ENCODE results near the gene OPHN1. TPM values are rescaled to one million over a fixed set of nuclear protein-coding genes. Genes with fewer than 3 reads are reported as not detected.

OPHN1 gene
- total RNA-seq, 1 donor from 2014 or later: 3.7 TPM

GRCh38 chrX:68041110-68041509 lies 392.2 kb downstream of the OPHN1 start:
- no peaks in the 10 kb centered on the region for H3K27me3 Mint-ChIP-seq (ENCODE audit: low read depth, unreplicated experiment)
- H3K9me3 Mint-ChIP-seq (ENCODE audit: unreplicated experiment): no peaks in the 10 kb centered on the region
- no peak for DNase-seq (ENCODE audit: low read depth)
- no peak overlapping the region for H3K4me3 Mint-ChIP-seq (ENCODE audit: unreplicated experiment)
- no peaks in the 10 kb centered on the region for H3K27me3 ChIP-seq (ENCODE audit: insufficient read depth, low read length)
- H3K9me3 ChIP-seq (ENCODE audit: insufficient read depth, low read depth, low read length): no peaks in the 10 kb centered on the region
- peaks cover 3% of the 10 kb centered on the region for H3K36me3 Mint-ChIP-seq (ENCODE audit: low read depth, unreplicated experiment)
- no peaks in the 10 kb centered on the region for H3K36me3 ChIP-seq (ENCODE audit: insufficient read depth, low read length)
- no peak overlapping the region for H3K4me2 ChIP-seq (ENCODE audit: low read length)
- H4K20me1 ChIP-seq (ENCODE audit: insufficient read depth, low read length): no peaks in the 10 kb centered on the region
- H3K9ac ChIP-seq (ENCODE audit: low read length): no peak overlapping the region
- H3K4me1 Mint-ChIP-seq (ENCODE audit: low read depth, unreplicated experiment): no peaks in the 10 kb centered on the region
- no peak overlapping the region for H3K27ac ChIP-seq (ENCODE audit: low read depth, low read length)
- FAIRE-seq: peak; percentile 9
- H3K27ac Mint-ChIP-seq (ENCODE audit: unreplicated experiment): no peak overlapping the region
- no peaks in the 10 kb centered on the region for H3K4me1 ChIP-seq (ENCODE audit: insufficient read depth, low read length)
- TF ChIP-seq CTCF (IDR thresholded peaks at IDR 0.05; ENCODE audit: insufficient read depth, low read depth, low read length): no peak
- TF ChIP-seq EZH2 (IDR thresholded peaks at IDR 0.05; ENCODE audit: insufficient read depth, low read length): no peak
- no peak overlapping the region for H3K4me3 ChIP-seq (ENCODE audit: insufficient read depth, low read depth, low read length)
- no peaks in the 10 kb centered on the region for H3K79me2 ChIP-seq (ENCODE audit: insufficient read depth, low read length)
- H2AFZ ChIP-seq (ENCODE audit: low read depth, low read length): no peak overlapping the region

- Histone ChIP-seq H3K4me3 (ENCODE audit: insufficient read depth, low read depth, low read length) (no peak overlapping the region), H3K27ac (ENCODE audit: low read depth, low read length) (no peak overlapping the region), H4K20me1 (ENCODE audit: insufficient read depth, low read length) (no peaks in the 10 kb centered on the region), H2AFZ (ENCODE audit: low read depth, low read length) (no peak overlapping the region), H3K4me1 (ENCODE audit: insufficient read depth, low read length) (no peaks in the 10 kb centered on the region), H3K9me3 (ENCODE audit: insufficient read depth, low read depth, low read length) (no peaks in the 10 kb centered on the region), H3K27me3 (ENCODE audit: insufficient read depth, low read length) (no peaks in the 10 kb centered on the region), H3K79me2 (ENCODE audit: insufficient read depth, low read length) (no peaks in the 10 kb centered on the region), H3K9ac (ENCODE audit: low read length) (no peak overlapping the region), H3K36me3 (ENCODE audit: insufficient read depth, low read length) (no peaks in the 10 kb centered on the region), H3K4me2 (ENCODE audit: low read length) (no peak overlapping the region)
- Mint-ChIP-seq H3K4me1 (ENCODE audit: low read depth, unreplicated experiment) (no peaks in the 10 kb centered on the region), H3K9me3 (ENCODE audit: unreplicated experiment) (peaks cover 6% of the 10 kb centered on the region), H3K4me3 (ENCODE audit: unreplicated experiment) (no peak overlapping the region), H3K27ac (ENCODE audit: unreplicated experiment) (no peak overlapping the region), H3K27me3 (ENCODE audit: low read depth, unreplicated experiment) (no peaks in the 10 kb centered on the region), H3K36me3 (ENCODE audit: low read depth, unreplicated experiment) (no peaks in the 10 kb centered on the region)
- TF ChIP-seq EZH2 (IDR thresholded peaks at IDR 0.05; ENCODE audit: insufficient read depth, low read length) (no peak), CTCF (IDR thresholded peaks at IDR 0.05; ENCODE audit: insufficient read depth, low read depth, low read length) (peak; percentile 22)
- no peak for DNase-seq (ENCODE audit: low read depth)
- peak; percentile 76 for FAIRE-seq
These were observed 414.8 kb downstream of the OPHN1 start for GRCh38 chrX:68018248-68019203.

GRCh38 chrX:67998540-67998939 lies 434.8 kb downstream of the OPHN1 start:
- Histone ChIP-seq H3K4me1 (ENCODE audit: insufficient read depth, low read length) (no peaks in the 10 kb centered on the region), H3K27ac (ENCODE audit: low read depth, low read length) (no peak overlapping the region), H3K4me2 (ENCODE audit: low read length) (no peak overlapping the region), H3K27me3 (ENCODE audit: insufficient read depth, low read length) (no peaks in the 10 kb centered on the region), H3K79me2 (ENCODE audit: insufficient read depth, low read length) (no peaks in the 10 kb centered on the region), H4K20me1 (ENCODE audit: insufficient read depth, low read length) (no peaks in the 10 kb centered on the region), H3K9ac (ENCODE audit: low read length) (no peak overlapping the region), H2AFZ (ENCODE audit: low read depth, low read length) (no peak overlapping the region), H3K4me3 (ENCODE audit: insufficient read depth, low read depth, low read length) (no peak overlapping the region), H3K36me3 (ENCODE audit: insufficient read depth, low read length) (no peaks in the 10 kb centered on the region), H3K9me3 (ENCODE audit: insufficient read depth, low read depth, low read length) (no peaks in the 10 kb centered on the region)
- DNase-seq (ENCODE audit: low read depth): no peak
- H3K27me3 Mint-ChIP-seq (ENCODE audit: low read depth, unreplicated experiment): no peaks in the 10 kb centered on the region
- TF ChIP-seq CTCF (IDR thresholded peaks at IDR 0.05; ENCODE audit: insufficient read depth, low read depth, low read length) (no peak), EZH2 (IDR thresholded peaks at IDR 0.05; ENCODE audit: insufficient read depth, low read length) (no peak)
- FAIRE-seq: peak; percentile 92
- no peaks in the 10 kb centered on the region for H3K4me1 Mint-ChIP-seq (ENCODE audit: low read depth, unreplicated experiment)
- no peaks in the 10 kb centered on the region for H3K9me3 Mint-ChIP-seq (ENCODE audit: unreplicated experiment)
- no peak overlapping the region for H3K27ac Mint-ChIP-seq (ENCODE audit: unreplicated experiment)
- H3K4me3 Mint-ChIP-seq (ENCODE audit: unreplicated experiment): no peak overlapping the region
- no peaks in the 10 kb centered on the region for H3K36me3 Mint-ChIP-seq (ENCODE audit: low read depth, unreplicated experiment)
